ENCODE results near the gene FXYD5.

The FXYD5 gene

DNA sequence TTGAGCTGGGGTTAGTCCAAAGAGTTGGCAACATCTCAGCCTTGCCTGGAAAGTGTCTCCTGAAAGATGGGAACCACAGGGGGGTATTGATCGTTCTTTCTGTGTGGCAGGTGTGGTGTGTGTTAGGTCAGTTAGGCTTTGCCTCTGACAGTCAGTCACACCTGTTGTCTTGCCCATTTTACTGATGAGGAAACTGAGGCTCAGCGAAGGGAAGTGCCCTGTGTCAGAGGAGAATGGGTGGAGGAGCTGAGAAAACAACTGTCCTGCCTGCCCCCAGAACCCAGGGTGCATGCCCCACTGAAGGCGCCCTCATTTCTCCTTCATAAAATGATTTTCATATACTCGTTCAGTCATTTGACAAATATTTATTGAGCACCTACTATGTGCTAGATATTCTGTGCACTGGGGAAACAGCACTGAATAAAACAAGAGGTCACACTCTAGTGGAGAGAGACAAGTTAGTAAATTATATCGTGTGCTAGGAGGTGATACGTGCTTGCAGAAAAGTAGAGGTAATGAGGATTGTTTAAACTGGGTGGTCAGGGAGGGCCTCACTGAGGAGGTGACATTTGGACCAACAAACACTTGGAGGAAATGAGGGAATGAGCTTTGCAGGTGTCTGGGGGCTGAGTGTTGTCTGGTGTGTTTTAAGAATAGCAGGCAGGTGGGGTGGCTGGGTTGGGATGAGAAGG lies 1.6 kb downstream of the FXYD5 start:
- no peak for DNase-seq (ENCODE audit: low read depth in 2 of 2)

DNA sequence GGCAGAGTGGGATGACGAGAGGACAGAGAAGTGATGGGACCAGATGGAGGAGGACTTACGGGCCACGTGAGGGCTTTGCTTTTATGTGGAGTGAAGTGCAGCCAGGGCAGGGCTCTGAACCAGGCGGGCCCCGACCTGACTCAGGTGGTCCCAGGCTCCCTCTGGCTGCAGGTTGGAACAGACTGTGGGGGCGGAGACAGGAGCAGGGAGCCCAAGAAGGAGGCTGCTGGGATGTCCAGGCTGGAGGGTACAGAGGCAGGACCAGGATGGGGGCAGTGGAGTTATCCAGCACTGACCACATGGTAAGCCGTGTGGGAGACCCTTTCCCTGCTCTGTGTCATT lies 2.1 kb downstream of the FXYD5 start:
- DNase-seq (ENCODE audit: low read depth in 2 of 2) = no peak

DNA sequence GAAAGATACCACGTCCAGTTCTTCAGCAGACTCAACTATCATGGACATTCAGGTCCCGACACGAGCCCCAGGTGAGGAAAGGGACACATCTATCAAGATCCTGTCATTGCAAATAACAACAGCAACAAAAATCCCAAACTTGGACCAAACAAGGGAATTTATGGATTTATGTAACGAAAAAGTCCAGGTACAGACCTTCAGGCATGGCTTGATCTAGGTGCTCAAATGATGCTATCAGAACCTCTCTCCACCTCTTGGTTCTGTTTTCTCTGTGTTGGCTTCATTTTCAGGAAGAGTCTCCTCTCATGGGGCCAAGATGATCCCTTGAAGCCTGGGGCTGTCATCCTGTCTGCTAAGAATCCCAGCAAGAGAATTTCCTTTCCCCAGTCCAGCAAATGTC lies 2.9 kb downstream of the FXYD5 start:
- no peak for DNase-seq (ENCODE audit: low read depth in 2 of 2)

DNA sequence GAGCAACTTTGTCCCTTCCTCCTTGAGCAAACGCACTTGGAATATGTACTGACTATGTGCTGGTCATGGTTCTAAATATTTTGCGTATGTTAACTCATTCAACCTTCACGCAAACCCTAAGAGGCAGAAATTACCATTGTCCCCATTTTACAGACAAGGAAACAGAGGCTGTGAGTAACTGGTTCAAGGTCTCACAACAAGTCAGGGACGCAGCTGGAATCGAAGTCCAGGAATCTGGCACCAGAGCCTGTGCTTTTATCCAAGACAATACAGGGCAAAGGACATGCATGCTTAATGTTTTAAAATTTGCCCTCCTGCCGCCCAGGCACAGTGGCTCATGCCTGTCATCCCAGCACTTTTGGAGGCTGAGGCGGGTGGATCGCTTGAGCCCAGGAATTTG lies 5.1 kb downstream of the FXYD5 start:
- DNase-seq (ENCODE audit: low read depth in 2 of 2) = no peak

DNA sequence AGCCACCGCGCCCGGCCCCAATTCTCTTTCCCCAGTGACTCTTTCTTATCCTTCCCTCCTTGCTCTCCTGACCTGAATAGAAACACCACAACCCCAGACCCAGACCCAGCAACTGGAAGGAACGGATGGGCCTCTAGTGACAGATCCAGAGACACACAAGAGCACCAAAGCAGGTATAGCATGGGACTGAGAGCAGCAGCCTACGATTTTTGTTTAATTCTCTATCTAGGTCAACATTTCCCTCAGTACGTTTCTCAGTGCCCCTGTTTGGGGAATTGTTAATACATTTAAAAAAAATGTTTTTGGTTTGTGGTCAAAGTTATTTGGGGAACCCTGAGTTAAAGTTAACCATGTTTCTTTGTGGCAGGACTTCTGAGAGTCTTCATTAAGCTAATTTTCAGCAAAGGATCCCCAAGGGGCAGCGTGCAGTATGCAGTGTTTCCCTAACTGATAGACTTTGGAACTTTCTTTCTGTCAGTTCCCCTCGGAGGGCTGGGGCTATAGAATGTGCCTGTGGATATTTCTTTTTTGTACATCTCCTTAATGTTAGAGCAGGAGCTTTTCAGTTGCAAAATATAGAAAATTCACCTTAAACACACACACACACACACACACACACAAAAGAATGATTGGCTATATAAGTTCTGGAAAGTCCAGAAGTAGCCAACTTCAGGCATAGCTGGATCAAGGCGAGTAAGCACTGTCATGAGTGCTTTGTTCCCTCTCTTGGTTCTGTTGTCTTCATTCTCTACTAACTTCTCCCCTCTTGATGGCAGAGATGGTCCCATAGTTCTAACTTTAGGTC lies 6.3 kb downstream of the FXYD5 start:
- no peak for DNase-seq (ENCODE audit: low read depth in 2 of 2)

DNA sequence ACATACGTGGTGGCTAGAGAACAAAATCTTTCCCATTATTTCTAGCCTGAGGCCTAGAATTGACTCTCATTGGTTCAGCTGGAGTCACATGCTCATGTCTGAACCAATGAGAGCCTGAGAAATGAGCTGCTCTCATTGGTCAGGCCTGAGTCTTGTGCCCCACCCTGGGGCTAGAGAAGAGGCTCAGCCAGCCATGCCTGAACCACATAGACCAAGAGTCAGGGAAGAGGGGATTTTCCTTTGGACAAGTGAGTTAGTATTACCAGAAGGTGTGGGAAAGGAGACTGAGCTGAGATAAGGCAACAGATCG lies 6.9 kb downstream of the FXYD5 start:
- no peak for DNase-seq (ENCODE audit: low read depth in 2 of 2)

DNA sequence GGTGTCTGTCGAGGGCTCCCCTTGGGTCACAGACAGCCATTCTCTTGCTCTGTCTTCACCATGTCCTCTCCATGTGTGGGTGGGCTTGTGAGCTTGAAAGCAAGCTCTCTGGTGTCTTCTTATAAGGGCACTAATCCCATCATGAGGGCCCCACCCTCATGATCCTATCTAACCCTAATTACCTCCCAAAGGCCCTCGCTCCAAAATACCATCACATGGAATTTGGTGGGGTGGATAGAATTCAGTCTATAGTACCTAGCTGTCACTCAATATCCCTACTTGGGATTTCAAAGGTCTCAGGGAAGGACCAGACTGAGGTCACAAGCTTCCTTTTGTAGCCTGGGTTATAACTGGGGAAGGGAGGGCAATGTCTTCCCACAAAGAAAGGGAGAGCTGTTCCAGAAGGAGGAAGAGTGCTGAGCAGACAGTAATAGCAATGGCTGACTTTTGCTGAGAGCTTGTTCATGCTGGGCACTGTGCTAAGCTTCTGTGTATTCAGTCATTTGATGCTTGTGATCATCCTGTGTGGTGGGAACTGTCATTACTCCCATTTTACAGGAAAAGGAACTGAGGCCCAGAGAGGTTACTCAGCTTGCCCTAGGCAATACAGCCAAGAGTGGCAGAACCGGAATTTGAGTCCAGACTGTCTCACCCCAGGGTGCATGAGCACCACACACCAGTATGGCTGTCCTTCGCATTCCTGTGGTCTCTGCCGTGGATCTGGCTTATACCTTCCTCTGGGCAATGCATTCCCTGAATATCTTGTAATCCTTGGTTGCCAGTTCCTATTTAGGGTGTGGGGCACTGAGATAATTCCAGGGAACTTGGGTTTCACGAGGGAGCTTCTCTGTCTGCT lies 8.2 kb downstream of the FXYD5 start:
- no peak for DNase-seq (ENCODE audit: low read depth in 2 of 2)

DNA sequence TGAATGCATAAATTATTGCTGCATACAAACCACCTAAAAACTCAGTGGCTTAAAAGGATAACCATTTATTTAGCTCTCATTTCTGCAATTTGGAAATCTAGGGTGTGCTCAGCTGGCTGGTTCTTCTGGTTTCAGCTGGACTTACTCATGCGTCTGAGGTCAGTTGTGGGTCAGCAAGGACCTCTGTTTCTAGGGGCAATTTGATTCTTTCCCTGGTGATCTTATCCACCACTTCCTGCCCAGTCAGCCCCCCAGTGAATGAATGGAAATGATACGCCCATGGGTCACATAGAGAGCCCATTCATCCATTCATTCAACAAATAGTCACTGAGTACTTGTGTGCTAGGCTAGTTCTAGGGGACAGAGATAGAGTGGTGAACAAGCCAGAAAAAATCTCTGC lies 9.9 kb downstream of the FXYD5 start:
- DNase-seq (ENCODE audit: low read depth in 2 of 2) = no peak

DNA sequence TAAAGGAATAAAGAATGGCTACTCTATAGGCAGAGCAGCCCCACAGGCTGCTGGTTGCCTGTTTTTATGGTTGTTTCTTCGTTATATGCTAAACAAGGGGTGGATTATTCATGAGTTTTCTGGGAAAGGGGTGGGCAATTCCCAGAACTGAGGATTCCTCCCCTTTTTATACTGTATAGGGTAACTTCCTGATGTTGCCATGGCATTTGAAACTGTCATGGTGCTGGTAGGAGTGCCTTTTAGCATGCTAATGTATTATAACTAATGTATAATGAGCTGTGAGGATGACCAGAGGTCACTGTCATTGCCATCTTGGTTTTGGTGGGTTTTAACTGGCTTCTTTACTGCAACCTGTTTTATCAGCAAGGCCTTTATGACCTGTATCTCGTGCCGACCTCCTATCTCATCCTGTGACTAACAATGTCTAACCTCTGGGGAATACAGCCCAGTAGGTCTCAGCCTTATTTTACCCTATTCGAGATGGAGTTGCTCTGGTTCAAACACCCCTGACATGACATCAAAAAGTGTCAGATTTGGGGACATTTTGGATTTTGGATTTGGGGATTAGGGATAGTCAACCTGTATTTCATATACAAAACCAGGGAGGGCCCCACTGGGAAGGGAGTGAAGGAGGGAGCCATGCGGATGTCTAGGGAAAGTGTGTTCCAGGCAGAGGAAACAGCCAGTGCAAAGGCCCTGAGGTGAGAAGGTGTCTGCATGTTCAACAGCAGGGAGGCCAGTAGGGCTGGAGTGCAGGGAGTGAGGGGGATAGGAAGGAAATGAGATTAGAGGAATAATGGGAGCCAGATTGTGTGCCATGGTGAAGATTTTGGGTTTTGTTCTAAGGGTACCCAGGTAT lies 10.9 kb downstream of the FXYD5 start:
- no peak for DNase-seq (ENCODE audit: low read depth in 2 of 2)

DNA sequence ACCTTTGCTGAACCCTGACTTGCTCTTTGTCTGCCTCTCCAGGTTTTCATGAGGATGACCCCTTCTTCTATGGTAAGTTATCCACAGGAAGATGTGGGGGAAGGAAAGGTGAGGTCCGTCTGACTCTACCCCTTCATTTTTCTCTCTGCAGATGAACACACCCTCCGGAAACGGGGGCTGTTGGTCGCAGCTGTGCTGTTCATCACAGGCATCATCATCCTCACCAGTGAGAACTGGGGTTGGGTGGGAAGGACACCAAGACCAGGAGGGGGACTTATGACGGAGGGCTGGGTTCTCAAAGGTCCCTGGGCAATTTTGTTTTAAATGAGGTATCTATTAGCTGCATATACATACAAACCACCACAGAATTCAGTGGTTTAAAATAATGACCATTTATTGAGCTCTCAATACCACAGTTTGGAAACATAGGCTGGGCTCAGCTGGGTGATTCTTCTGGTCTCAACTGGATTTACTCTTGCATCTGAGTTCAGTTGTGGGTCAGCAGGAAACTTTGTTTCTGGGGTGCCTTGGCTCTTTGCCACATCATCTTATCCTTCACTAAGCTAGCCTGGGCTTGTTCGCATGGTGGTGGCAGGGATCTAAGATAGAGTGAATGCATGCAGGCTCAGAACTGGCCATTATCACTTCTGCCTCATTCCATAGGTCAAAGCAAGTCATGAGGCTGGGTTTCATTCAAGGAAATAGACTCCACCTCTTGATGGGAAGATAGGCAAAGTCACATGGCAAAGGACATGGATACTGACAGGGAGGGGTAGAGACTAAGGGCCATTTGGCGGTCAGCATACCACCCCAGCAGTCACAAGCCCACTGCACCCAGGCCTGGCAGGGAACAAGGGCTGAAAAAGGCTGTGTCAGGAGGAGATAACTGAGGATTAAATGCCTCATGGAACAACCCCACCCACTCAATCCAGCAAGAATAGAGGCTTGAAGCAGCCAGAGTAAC lies 11.8 kb downstream of the FXYD5 start:
- DNase-seq (ENCODE audit: low read depth in 2 of 2) = no peak

DNA sequence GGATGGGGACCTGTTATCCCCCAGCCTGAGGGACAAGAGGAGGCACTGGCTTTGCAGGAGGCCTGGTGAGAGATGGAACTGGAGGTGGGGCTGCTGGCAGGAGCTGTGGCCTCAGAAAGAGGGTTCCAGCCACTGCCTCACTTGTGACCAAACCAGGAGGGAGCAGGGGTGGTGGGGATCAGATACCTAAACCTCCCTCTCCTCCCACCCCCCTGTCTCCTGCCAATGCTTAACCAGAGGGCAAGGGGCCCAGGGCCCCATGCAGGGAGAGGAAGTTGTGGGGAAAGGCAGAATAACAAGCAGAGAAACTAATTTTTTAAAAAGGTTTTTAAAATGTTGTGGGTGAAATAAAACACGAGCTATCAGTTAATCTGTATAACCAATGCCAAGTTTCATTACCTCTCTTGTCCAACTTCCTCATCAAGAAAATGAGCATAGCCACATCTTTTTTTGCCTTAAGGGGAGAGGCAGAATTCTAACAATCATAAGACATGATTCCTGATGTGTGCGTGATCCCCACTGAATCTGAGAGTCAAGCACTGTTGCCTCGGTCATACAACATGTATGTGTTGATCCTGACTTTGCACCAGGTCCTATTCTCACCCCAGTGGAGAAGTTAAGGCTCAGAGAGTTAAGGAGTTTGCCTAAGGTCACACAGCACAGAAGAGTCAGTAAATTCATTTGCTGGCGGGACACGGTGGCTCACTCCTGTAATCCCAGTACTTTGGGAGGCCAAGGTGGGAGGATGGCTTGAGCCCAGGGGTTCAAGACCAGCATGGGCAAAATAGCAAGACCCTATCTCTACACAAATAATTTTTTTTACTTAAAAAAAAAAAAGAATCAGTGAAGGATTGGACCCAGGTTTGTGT lies 12.9 kb downstream of the FXYD5 start:
- no peak for DNase-seq (ENCODE audit: low read depth in 2 of 2)

DNA sequence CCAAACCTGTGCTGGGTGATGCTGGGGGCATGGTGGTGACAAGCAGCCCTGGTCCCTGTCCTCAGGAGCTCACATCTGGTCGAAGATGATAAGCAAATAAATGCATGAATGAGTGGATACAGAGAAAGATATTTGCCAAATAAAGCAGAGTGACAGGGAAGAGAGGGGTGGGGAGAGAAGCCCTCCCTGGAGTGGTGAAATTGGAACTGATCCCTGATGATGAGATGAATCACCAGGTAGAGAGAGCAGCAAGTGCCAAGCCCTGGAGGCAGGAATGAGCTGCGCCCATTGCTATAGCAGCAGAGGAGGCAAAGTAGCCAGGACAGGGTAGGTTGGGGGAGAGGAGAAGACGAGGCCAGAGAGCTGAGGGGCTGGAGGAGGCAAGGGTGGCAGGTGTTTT lies 13.7 kb downstream of the FXYD5 start:
- no peak for DNase-seq (ENCODE audit: low read depth in 2 of 2)

DNA sequence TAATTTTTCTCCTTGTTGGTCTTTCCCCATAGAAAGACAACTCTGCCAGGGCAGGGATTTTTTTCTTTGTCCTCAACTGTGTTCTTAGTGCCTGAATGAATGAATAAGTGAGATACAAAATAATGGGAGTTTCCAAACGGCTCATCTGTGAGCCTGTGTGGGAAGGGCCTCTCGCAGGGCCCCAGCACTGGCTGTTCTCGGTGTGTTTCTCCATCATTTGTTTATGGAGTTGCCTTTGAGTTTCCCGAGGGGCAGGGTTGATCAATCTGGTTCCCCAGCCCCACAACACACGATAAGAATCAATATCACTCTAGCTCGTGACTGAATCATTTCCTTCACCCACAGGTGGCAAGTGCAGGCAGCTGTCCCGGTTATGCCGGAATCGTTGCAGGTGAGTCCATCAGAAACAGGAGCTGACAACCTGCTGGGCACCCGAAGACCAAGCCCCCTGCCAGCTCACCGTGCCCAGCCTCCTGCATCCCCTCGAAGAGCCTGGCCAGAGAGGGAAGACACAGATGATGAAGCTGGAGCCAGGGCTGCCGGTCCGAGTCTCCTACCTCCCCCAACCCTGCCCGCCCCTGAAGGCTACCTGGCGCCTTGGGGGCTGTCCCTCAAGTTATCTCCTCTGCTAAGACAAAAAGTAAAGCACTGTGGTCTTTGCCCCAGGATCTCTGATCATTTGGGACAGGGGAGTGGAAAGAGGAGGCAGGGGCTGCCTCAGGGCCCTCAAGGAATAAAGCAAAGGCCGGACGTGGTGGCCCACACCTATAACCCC lies 14.9 kb downstream of the FXYD5 start:
- no peak for DNase-seq (ENCODE audit: low read depth in 2 of 2)

DNA sequence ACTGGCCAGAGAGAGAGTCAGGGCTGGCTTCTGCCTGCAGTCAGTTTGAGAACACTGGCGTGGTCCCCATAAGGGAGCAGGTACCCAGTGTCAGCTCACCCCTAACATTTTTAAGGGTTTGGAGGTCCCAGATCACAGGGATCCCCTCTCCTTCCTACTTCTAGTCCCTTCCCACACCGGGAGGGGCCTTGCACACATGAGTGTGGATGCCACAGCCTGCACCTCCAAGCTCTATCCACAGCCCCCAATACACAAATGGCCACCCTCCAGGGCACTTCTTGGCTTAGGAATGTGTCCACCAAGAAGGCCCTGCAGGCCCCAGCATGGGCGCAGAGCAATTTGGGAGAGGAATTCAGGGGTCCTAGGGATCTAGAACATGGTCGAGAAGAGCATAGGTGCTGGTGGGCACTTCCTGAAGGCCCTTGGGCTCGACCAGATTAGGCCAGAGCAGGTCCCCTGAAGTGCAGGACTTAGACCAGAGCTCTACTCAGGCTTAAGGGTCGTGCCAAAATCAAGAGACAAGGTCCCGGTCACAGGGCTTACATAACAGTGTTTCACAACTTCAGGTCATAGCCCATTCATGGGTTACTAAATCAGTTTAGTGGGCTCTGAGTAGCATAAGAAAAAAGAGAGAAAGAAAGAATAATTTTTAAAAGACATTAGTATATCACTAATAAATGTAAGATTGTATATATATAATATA lies 16.0 kb downstream of the FXYD5 start:
- DNase-seq (ENCODE audit: low read depth in 2 of 2) = no peak

DNA sequence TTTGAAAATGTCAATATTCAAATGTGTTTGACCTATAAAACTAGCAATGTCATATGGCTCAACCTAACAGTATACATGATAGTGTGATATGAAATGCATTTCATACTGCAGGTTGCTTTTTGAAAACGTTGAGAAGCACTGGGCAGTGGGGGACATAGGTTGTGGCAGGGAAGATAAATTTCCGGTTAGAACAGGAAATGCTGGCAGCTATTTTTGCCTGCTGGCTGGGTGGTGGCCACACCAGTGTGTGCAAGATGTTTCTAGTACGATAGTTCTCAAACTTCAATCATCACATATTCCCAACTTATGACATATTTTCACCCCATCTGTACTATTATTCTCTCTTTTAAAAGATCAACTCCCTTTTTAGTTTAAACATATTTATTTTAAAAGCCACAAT lies 17.2 kb downstream of the FXYD5 start:
- DNase-seq (ENCODE audit: low read depth in 2 of 2) = no peak

DNA sequence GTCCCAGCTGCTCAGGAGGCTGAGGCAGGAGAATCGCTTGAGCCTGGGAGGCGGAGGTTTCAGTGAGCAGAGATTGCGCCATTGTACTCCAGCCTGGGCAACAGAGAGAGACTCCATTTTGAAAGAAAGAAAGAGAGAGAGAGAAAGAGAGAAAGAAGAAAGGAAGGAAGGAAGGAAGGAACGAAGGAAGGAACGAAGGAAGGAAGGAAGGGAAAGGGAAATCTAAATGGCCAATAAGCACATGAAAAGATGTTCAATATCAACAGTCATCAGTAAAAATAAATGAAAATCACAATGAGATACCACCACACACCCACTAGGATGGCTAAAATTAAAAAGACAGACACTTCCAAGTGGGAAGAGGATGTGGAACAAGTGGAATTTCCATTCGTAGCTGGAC lies 19.7 kb downstream of the FXYD5 start:
- DNase-seq (ENCODE audit: low read depth in 2 of 2) = no peak

DNA sequence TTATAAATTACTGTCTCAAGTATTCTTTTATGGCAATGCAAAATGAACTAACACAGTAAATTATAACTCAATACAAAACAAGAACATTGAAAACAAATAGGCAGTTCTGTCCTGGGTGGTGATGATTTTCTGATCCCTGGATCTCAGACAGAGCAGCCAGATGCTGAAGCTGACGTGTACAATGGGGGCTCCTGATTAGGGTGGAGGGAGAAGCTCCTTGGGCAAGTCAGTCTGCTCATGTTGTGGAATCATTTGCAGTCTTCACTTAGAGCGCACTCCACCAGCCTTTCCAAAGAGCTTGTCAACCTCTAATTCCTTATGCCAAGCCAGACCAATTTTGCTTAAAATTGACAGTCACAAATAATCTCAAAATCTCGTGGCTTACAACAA lies 21.6 kb downstream of the FXYD5 start:
- no peak for DNase-seq (ENCODE audit: low read depth in 2 of 2)

Data from stimulated activated CD4-positive, alpha-beta T cell treated with anti-CD3 and anti-CD28 coated beads, Interleukin-1b, Interleukin-23, amount 100 ng/mL, for 4 hours (primary cell).